K562 (cell line): ENCODE results near the gene ZNF627. TPM values are rescaled to one million over a fixed set of nuclear protein-coding genes. Genes with fewer than 3 reads are reported as not detected.

Source experiments
- ATAC-seq: fragments of 200-7000 bp; cut with Tn5 transposase; 3 replicates; pipeline ENCODE4 v1.9.1; 2020; ENCODE audit warnings: moderate library complexity
- BruUV-seq: library from RNA; stranded (reverse); fragments of 400-500 nt; replicated peaks from 2 replicates; lab custom pipeline; 2021; lab: Mats Ljungman, UMichigan
- CTCF ChIA-PET: fragments of 300-600 bp; formaldehyde crosslinking; extraction: SDS; loops from one replicate; lab custom pipeline; 2021; ENCODE audit warnings: low intra/inter-chr PET ratio; lab: Yijun Ruan, JAX
- POLR2A ChIA-PET: fragments of 300-600, 350-650 bp; sonication (Branson Sonifier 250); formaldehyde crosslinking; extraction: SDS; loops from one replicate; lab custom pipeline; 2021; ENCODE audit warnings: antibody characterized with exemption, inconsistent platforms; lab: Yijun Ruan, JAX
- DNase-seq, 4 experiments: peaks; one replicate each; pipeline versions ENCODE4 v3.0.0 to v3.0.0-alpha.2; 2011 to 2018; ENCODE audit warnings: low spot score in 3 of 4, mixed read lengths in 3 of 4; ENCODE audit errors: extremely low read depth in 1 of 4
- FAIRE-seq: peaks from 2 replicates; lab custom pipeline; 2011; peaks lifted over from hg19 to GRCh38; lab: Jason Lieb, UNC
- H2AFZ ChIP-seq: 2 replicates; pipeline ENCODE4 v1.6.0; 2011; ENCODE audit warnings: low read depth, low read length, control low read depth, inconsistent platforms
- H3K27ac ChIP-seq: fragments of 200-600 bp; 3 replicates; pipeline ENCODE4 v1.8.0; 2011; ENCODE audit warnings: low read depth, mild to moderate bottlenecking, control low read depth, inconsistent platforms, low read length, moderate library complexity, mixed read lengths; ENCODE audit errors: extremely low read depth
- H3K27me3 ChIP-seq, 2 experiments: fragments of 300-600 bp in 1 of 2; 2 replicates in 1 of 2; 3 replicates in 1 of 2; pipeline versions ENCODE4 v1.6.0 to v1.8.0; 2011; ENCODE audit warnings: inconsistent platforms in 2 of 2, low read length in 2 of 2, mild to moderate bottlenecking in 1 of 2, mixed read lengths in 1 of 2, moderate library complexity in 1 of 2; ENCODE audit not compliant: control insufficient read depth in 2 of 2, insufficient read depth in 2 of 2
- H3K36me3 ChIP-seq: fragments of 300-600 bp; 3 replicates; pipeline ENCODE4 v1.8.0; 2011; ENCODE audit warnings: mild to moderate bottlenecking, low read length, inconsistent platforms; ENCODE audit not compliant: control insufficient read depth, insufficient read depth
- H3K4me1 ChIP-seq, 2 experiments: fragments of 200-600 bp in 1 of 2; replicated peaks in 1 of 2; 2 replicates in 1 of 2; 3 replicates in 1 of 2; pipeline versions ENCODE4 v1.5.1 to v1.8.0; 2011; ENCODE audit warnings: inconsistent platforms in 2 of 2, low read length in 2 of 2, mild to moderate bottlenecking in 1 of 2, mixed read lengths in 1 of 2, moderate library complexity in 1 of 2; ENCODE audit not compliant: control insufficient read depth in 2 of 2, insufficient read depth in 2 of 2
- H3K4me2 ChIP-seq: 2 replicates; pipeline ENCODE4 v1.6.1; 2011; ENCODE audit warnings: low read length, control low read depth, inconsistent platforms, mixed read lengths; ENCODE audit not compliant: insufficient read depth
- H3K4me3 ChIP-seq: fragments of 200-600 bp; sonication (generic), shearing (Covaris generic); 2 replicates; pipeline ENCODE4 v1.5.1; 2016; ENCODE audit warnings: control low read depth, inconsistent platforms
- H3K79me2 ChIP-seq: fragments of 200-600 bp; 3 replicates; pipeline ENCODE4 v1.8.0; 2011; ENCODE audit warnings: low read length, inconsistent platforms; ENCODE audit not compliant: control insufficient read depth, insufficient read depth
- H3K9ac ChIP-seq, 2 experiments: 2 replicates each; pipeline versions ENCODE4 v1.6.0 to v1.6.1; 2011; ENCODE audit warnings: low read depth in 2 of 2, low read length in 2 of 2, control low read depth in 1 of 2, inconsistent platforms in 1 of 2, mild to moderate bottlenecking in 1 of 2, mixed read lengths in 1 of 2; ENCODE audit not compliant: insufficient read depth in 1 of 2
- H3K9me1 ChIP-seq: one replicate; pipeline ENCODE4 v1.6.0; 2011; ENCODE audit warnings: inconsistent platforms, mild to moderate bottlenecking, low read length, moderate library complexity; ENCODE audit not compliant: control insufficient read depth, insufficient read depth
- H3K9me3 ChIP-seq: replicated peaks from 2 replicates; pipeline ENCODE4 v1.5.1; 2011; ENCODE audit warnings: low read depth, low read length, inconsistent platforms; ENCODE audit not compliant: control insufficient read depth, insufficient read depth
- H4K20me1 ChIP-seq: replicated peaks from 2 replicates; pipeline ENCODE4 v1.6.1; 2011; ENCODE audit warnings: low read length, inconsistent platforms, mixed read lengths; ENCODE audit not compliant: control insufficient read depth, insufficient read depth
- ATF2 ChIP-seq: sonication (generic); formaldehyde crosslinking; IDR thresholded peaks from 2 replicates; pipeline ENCODE4 v1.8.1; 2022; ENCODE audit warnings: missing genetic modification reagents
- C11orf30 ChIP-seq: fragments of 450-650 bp; IDR thresholded peaks from 2 replicates; pipeline ENCODE4 v1.6.1; 2016; ENCODE audit warnings: low read depth, mild to moderate bottlenecking
- CBX3 ChIP-seq, 2 experiments: IDR thresholded peaks; 1 replicate in 1 of 2; 2 replicates in 1 of 2; pipeline ENCODE4 v1.6.1; 2012; ENCODE audit warnings: inconsistent platforms in 2 of 2, low read length in 2 of 2, borderline replicate concordance in 1 of 2, control low read depth in 1 of 2
- ETV1 ChIP-seq: fragments of 450-650 bp; conservative IDR thresholded peaks from 2 replicates; pipeline ENCODE4 v1.6.1; 2016; ENCODE audit warnings: missing genetic modification characterization, control low read depth, low read depth, missing compliant biosample characterization
- FOXA3 ChIP-seq, 2 experiments: fragments of 450-650 bp in 1 of 2; sonication (generic) in 1 of 2; formaldehyde crosslinking; IDR thresholded peaks in 1 of 2; conservative IDR thresholded peaks in 1 of 2; 2 replicates each; pipeline versions ENCODE4 v1.4.0 to v1.8.0; 2020 to 2022; ENCODE audit warnings: mild to moderate bottlenecking in 2 of 2, missing genetic modification reagents in 1 of 2
- NCOA1 ChIP-seq: fragments of 450-650 bp; IDR thresholded peaks from 2 replicates; pipeline ENCODE4 v1.6.1; 2016; ENCODE audit warnings: low read depth
- NFRKB ChIP-seq: fragments of 450-650 bp; IDR thresholded peaks from 2 replicates; pipeline ENCODE4 v1.6.1; 2016; ENCODE audit warnings: low read depth
- PATZ1 ChIP-seq: fragments of 250-450 bp; sonication (Bioruptor Pico); IDR thresholded peaks from 2 replicates; pipeline ENCODE4 v1.5.0; 2020; ENCODE audit warnings: mild to moderate bottlenecking, borderline replicate concordance
- RBM15 ChIP-seq: fragments of 200-400 bp; formaldehyde crosslinking; IDR thresholded peaks from 2 replicates; pipeline ENCODE4 v1.6.1; 2018; ENCODE audit warnings: mild to moderate bottlenecking, low read length, moderate library complexity; ENCODE audit not compliant: insufficient read depth
- RCOR1 ChIP-seq, 2 experiments: IDR thresholded peaks; 2 replicates each; pipeline ENCODE4 v1.6.1; 2012; ENCODE audit warnings: low read depth in 2 of 2, low read length in 2 of 2, borderline replicate concordance in 1 of 2, improper control_type of control experiment in 1 of 2
- SAFB2 ChIP-seq: fragments of 200-400 bp; formaldehyde crosslinking; IDR thresholded peaks from 2 replicates; pipeline ENCODE4 v1.6.1; 2018; ENCODE audit warnings: borderline replicate concordance, low read length, low read depth, moderate library complexity; ENCODE audit not compliant: severe bottlenecking
- SOX6 ChIP-seq: fragments of 450-650 bp; IDR thresholded peaks from 2 replicates; pipeline ENCODE4 v1.6.1; 2014; ENCODE audit warnings: mild to moderate bottlenecking
- YY1 ChIP-seq, 3 experiments: IDR thresholded peaks; 2 replicates each; pipeline ENCODE4 v1.6.1; 2011; ENCODE audit warnings: low read length in 2 of 3, mild to moderate bottlenecking in 2 of 3, moderate library complexity in 2 of 3, borderline replicate concordance in 1 of 3, control low read depth in 1 of 3, low read depth in 1 of 3; ENCODE audit not compliant: insufficient read depth in 3 of 3, insufficient replicate concordance in 2 of 3, control insufficient read depth in 1 of 3, insufficient read length in 1 of 3; ENCODE audit errors: extremely low read depth in 1 of 3
- ZKSCAN1 ChIP-seq: fragments of 150-350 bp; IDR thresholded peaks from 2 replicates; pipeline ENCODE4 v1.6.1; 2016; ENCODE audit warnings: low read depth, low read length
- ZNF133 ChIP-seq: fragments of 250-450 bp; sonication (Bioruptor Pico); IDR thresholded peaks from 2 replicates; pipeline ENCODE4 v1.4.0; 2020; ENCODE audit warnings: mild to moderate bottlenecking
- ZNF766 ChIP-seq: fragments of 200-800 bp; sonication (Bioruptor generic); conservative IDR thresholded peaks from 2 replicates; pipeline ENCODE4 v1.6.1; 2016; ENCODE audit warnings: missing genetic modification characterization, missing compliant biosample characterization
- WGBS: fragments of 100-300 bp; shearing (Covaris generic); methylation state at CpG from one replicate; pipeline ENCODE4 v1.1.6; 2016; ENCODE audit warnings: low coverage, mixed read lengths; ENCODE audit not compliant: insufficient coverage; ENCODE audit errors: missing lambda C conversion rate; 5-methylcytosine and 5-hydroxymethylcytosine counted together
- in situ Hi-C: fragments of 300-500 bp; cut with MboI; formaldehyde crosslinking; loops from 4 replicates; pipeline ENCODE4 v1.15.0; 2018; ENCODE audit warnings: inconsistent platforms, mixed read lengths
- intact Hi-C: fragments of 100-400 bp; cut with micrococcal nuclease; formaldehyde crosslinking; loops from 2 replicates; pipeline ENCODE4 v1.14.2; 2022
- polyA plus RNA-seq, 8 experiments: library from polyadenylated mRNA; depleted of rRNA in 4 of 8; stranded (reverse) in 5 of 8; unstranded in 3 of 8; fragments of >200 nt; fragmentation: Nextera tagmentation in 2 of 8; fragmentation: Illumina TruSeq in 1 of 8; extraction: Ambion mirVana in 2 of 8; extraction: Trizol in 1 of 8; gene quantifications; 2 replicates each; pipeline versions ENCODE4 v1.2.1 to v1.2.3, GENCODE V29; 2011 to 2014; ENCODE audit warnings: inconsistent platforms in 1 of 8, missing spikeins in 1 of 8
- total RNA-seq, 7 experiments: library from RNA; depleted of rRNA in 6 of 7; stranded (reverse); fragments of >200 nt in 6 of 7; fragmentation: Illumina TruSeq in 2 of 7; extraction: Trizol in 2 of 7; gene quantifications; 2 replicates each; pipeline versions ENCODE4 v1.2.1 to v1.2.3, GENCODE V29; 2011 to 2021; ENCODE audit warnings: low replicate concordance in 1 of 7
- TF ChIP-seq, protein P1 (sequence below): sonication (generic); IDR thresholded peaks from 2 replicates; pipeline ENCODE4 v1.6.1; 2016

ZNF627 gene
- total and polyA plus RNA-seq, 9 of the 15 experiments (the other 6 are each of a cell fraction or from before 2014, with no cell fraction given), result 6.4 to 19.9 (median 10.6) TPM

DNA sequence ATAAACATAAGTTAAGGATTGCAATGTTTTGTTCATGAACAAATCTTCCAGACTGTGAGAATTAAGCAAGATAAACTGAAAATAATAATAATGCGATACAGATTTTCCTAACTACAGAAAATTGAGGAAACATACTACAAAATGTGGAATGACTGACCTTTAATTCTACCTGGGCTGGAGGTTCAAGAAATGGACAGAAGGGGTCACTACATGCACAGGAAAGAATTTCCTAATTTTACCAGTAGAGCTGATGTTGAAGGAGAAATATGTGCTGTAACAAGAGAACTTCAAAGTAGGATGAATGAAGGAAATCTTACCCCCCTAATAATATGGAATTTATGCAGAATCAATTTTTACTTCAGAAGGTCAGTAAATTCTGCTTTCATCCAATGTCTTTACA is 62.3 kb downstream of the ZNF627 start (continued):
- TF ChIP-seq CBX3 (IDR thresholded peaks at IDR 0.05; ENCODE audit: borderline replicate concordance in 1 of 2, low read length in 2 of 2) (no peak), NFRKB (no peak), SOX6 (no peak)

DNA sequence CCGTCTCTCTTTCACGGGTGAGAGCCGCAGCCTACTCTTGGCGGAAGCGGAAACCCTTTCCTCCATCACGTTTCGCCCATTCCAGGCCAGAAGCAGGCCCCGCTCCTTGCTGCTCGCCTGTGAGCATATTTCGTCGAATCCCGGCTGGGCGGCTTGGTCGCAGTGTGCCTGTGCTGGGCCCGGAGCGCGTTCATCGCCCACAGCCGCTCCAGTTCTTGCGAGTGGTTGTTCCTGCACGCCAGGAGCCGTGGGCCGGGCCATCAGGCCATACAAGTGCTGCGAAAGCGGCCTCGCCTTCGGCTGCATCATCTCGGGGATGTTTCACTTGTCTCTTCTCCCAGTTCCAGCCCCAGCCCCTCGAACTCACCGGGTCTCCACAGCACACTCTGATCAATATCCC is 65.0 kb downstream of the ZNF627 start:
- H3K9me1 ChIP-seq, result peaks cover 2% of the 10 kb centered on the region
- no TSS peak for BruUV-seq
- FAIRE-seq (no peak), DNase-seq (no peak), ATAC-seq (no peak)
- no peaks in the 10 kb centered on the region for H3K27me3 ChIP-seq
- CTCF ChIA-PET, result no interaction called here
- H3K4me1 ChIP-seq, result peaks cover 4 to 7% of the 10 kb centered on the region in 2 experiments; a peak in 3 of 5 replicates
- intact Hi-C loops, result no loop called here
- H3K4me3 ChIP-seq, result no peak overlapping the region
- no peak overlapping the region for H3K4me2 ChIP-seq
- POLR2A ChIA-PET, result no interaction called here
- H3K9ac ChIP-seq, result no peak overlapping the region
- H2AFZ ChIP-seq, result no peak overlapping the region
- H3K9me3 ChIP-seq, result peaks cover 6% of the 10 kb centered on the region; the same call in 1 of the 2 replicates
- H4K20me1 ChIP-seq, result no peaks in the 10 kb centered on the region
- H3K79me2 ChIP-seq, result no peaks in the 10 kb centered on the region
- in situ Hi-C loops, result loop anchor here (5.0 kb wide), 1 partner anchor 480 kb away; the partner anchor contains the start of gene ZNF20
- H3K27ac ChIP-seq, result no peak overlapping the region
- no peaks in the 10 kb centered on the region for H3K36me3 ChIP-seq
- WGBS, result 90% methylated on average over 29 of the region's 30 CpGs
- no peak for TF ChIP-seq ZNF133
- TF ChIP-seq ZNF766 (CRISPR knock-in tag), result no peak
- TF ChIP-seq C11orf30, result no peak
- TF ChIP-seq NCOA1, result no peak
- no peak for TF ChIP-seq RCOR1 (IDR thresholded peaks at IDR 0.05; ENCODE audit: borderline replicate concordance in 1 of 2, low read depth in 2 of 2, low read length in 2 of 2)
- no peak for TF ChIP-seq SAFB2
- TF ChIP-seq RBM15, result no peak
- no peak for TF ChIP-seq PATZ1 (CRISPR knock-in tag)
- no peak for TF ChIP-seq ETV1 (tag)
- TF ChIP-seq ATF2 (CRISPR knock-in tag), result no peak
- TF ChIP-seq FOXA3 (CRISPR knock-in tag; conservative IDR thresholded peaks at IDR 0.05 in 1 of 2, IDR thresholded peaks at IDR 0.05 in 1 of 2), result no peak
- no peak for TF ChIP-seq ZKSCAN1
- TF ChIP-seq, protein P1, sequence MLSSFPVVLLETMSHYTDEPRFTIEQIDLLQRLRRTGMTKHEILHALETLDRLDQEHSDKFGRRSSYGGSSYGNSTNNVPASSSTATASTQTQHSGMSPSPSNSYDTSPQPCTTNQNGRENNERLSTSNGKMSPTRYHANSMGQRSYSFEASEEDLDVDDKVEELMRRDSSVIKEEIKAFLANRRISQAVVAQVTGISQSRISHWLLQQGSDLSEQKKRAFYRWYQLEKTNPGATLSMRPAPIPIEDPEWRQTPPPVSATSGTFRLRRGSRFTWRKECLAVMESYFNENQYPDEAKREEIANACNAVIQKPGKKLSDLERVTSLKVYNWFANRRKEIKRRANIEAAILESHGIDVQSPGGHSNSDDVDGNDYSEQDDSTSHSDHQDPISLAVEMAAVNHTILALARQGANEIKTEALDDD, result no peak
- no peak for TF ChIP-seq YY1 (IDR thresholded peaks at IDR 0.05; ENCODE audit: borderline replicate concordance in 1 of 3, control insufficient read depth in 1 of 3, extremely low read depth in 1 of 3, insufficient read depth in 3 of 3, insufficient read length in 1 of 3, insufficient replicate concordance in 2 of 3, low read depth in 1 of 3, low read length in 2 of 3)
